Sigmoid colon (tissue), 7 donors: Measurements from ENCODE around the gene TMEM95. TPM values are rescaled to one million over a fixed set of nuclear protein-coding genes. Genes with fewer than 3 reads are reported as not detected.
A peak's percentile ranks its signal among the peaks of the same experiment; 100 is the strongest.

Experiments
- DNase-seq: peaks from one replicate; pipeline ENCODE4 v3.0.0-alpha.2; 2019
- H3K27ac ChIP-seq, 4 donors: fragments of 200-600 bp; sonication (generic); one replicate each; pipeline ENCODE4 v1.5.1; 2016 to 2019; ENCODE audit warnings: mild to moderate bottlenecking in 1 of 4
- H3K27me3 ChIP-seq, 3 donors: fragments of 200-600 bp; sonication (generic); one replicate each; pipeline ENCODE4 v1.5.1; 2019; ENCODE audit warnings: mild to moderate bottlenecking in 1 of 3
- H3K36me3 ChIP-seq, 4 donors: fragments of 200-600 bp; sonication (generic); one replicate each; pipeline ENCODE4 v1.5.1; 2016 to 2019
- H3K4me1 ChIP-seq, 4 donors: fragments of 200-600 bp; sonication (generic); one replicate each; pipeline ENCODE4 v1.5.1; 2017 to 2019
- H3K4me3 ChIP-seq, 4 donors: fragments of 200-600 bp; sonication (generic); one replicate each; pipeline ENCODE4 v1.5.1; 2017 to 2019; ENCODE audit warnings: mild to moderate bottlenecking in 2 of 4, moderate library complexity in 1 of 4
- H3K9me3 ChIP-seq, 4 donors: fragments of 200-600 bp in 3 of 4; sonication (generic) in 3 of 4; one replicate each; pipeline versions ENCODE4 v1.5.1 to v1.6.1; 2013 to 2019
- CTCF ChIP-seq, 4 experiments: fragments of 450-650 bp in 3 of 4; fragments of 200-600 bp in 1 of 4; IDR thresholded peaks; one replicate each; pipeline ENCODE4 v1.5.1; 2016 to 2019; ENCODE audit warnings: antibody characterized with exemption in 4 of 4, mild to moderate bottlenecking in 3 of 4, moderate library complexity in 2 of 4
- EP300 ChIP-seq, 4 donors: sonication (generic); formaldehyde crosslinking; IDR thresholded peaks; one replicate each; pipeline ENCODE4 v1.6.1; 2017; ENCODE audit warnings: antibody characterized with exemption in 4 of 4
- POLR2A ChIP-seq, 2 donors: fragments of 450-650 bp; IDR thresholded peaks; one replicate each; pipeline ENCODE4 v1.6.1; 2016; ENCODE audit warnings: antibody characterized with exemption in 2 of 2, mild to moderate bottlenecking in 2 of 2, moderate library complexity in 2 of 2
- POLR2AphosphoS5 ChIP-seq, 4 donors: sonication (generic); formaldehyde crosslinking; IDR thresholded peaks; one replicate each; pipeline ENCODE4 v1.6.1; 2017; ENCODE audit warnings: antibody characterized with exemption in 4 of 4
- WGBS, 2 donors: extraction: QIAGEN DNeasy Blood & Tissue Kit; methylation state at CpG; one replicate each; pipeline ENCODE4 v1.1.7; 2013; 5-methylcytosine and 5-hydroxymethylcytosine counted together
- intact Hi-C: fragments of 100-400 bp; cut with DNase I; formaldehyde crosslinking; loops from one replicate; pipeline ENCODE4 v1.15.1; 2023
- polyA plus RNA-seq, 3 donors: library from polyadenylated mRNA; stranded (reverse); fragments of 200-250 nt; gene quantifications; one replicate each; pipeline ENCODE4 v1.2.3, GENCODE V29; 2013
- total RNA-seq, 4 donors: library from RNA; depleted of rRNA; stranded (reverse); fragments of >200 nt; gene quantifications; one replicate each; pipeline ENCODE4 v1.1.0, GENCODE V29; 2016
- donor health status: healthy with polysubstance abuse.
- donor health status: Bipolar disorder and iron deficiency.
- donor health status: healthy.

Gene TMEM95
- total and polyA plus RNA-seq, 7 donors, result not detected

GRCh38 chr17:7328009-7328408, 26.9 kb upstream of the TMEM95 start:
- Histone ChIP-seq H3K4me1 (peaks cover 0 to 28% (median 20%) of the 10 kb centered on the region in 4 donors), H3K27me3 (no peaks in the 10 kb centered on the region), H3K4me3 (no peak overlapping the region), H3K36me3 (peaks cover 6 to 38% (median 18%) of the 10 kb centered on the region in 4 donors), H3K9me3 (no peaks in the 10 kb centered on the region), H3K27ac (peak overlapping the region in 3 of 4 donors; percentile 88 to 94 (median 93))
- DNase-seq, result no peak
- intact Hi-C loops, result loop anchor here (2.0 kb wide), 1 partner anchor 233 kb away; the partner anchor contains the start of gene SENP3
- TF ChIP-seq POLR2AphosphoS5 (IDR thresholded peaks at IDR 0.05) (no peak), CTCF (IDR thresholded peaks at IDR 0.05) (no peak), EP300 (IDR thresholded peaks at IDR 0.05) (no peak), POLR2A (IDR thresholded peaks at IDR 0.05) (no peak)
- WGBS, 2 donors, result 67 to 75% methylated on average over 1 of the region's 1 CpG

GRCh38 chr17:7328840-7329373, 26.0 kb upstream of the TMEM95 start, which contains the start of gene NEURL4:
Gene NEURL4, minus strand, starts transcription at chr17:7329335. Its CDS starts 23 bp downstream, at chr17:7329312.
- Histone ChIP-seq H3K9me3 (no peaks in the 10 kb centered on the region), H3K36me3 (peaks cover 0 to 29% (median 9%) of the 10 kb centered on the region in 4 donors), H3K27ac (peak within 1 kb of the TSS; percentile 88 to 94 (median 94)), H3K4me1 (peaks cover 0 to 31% (median 20%) of the 10 kb centered on the region in 4 donors), H3K4me3 (peak within 1 kb of the TSS; percentile 69 to 93 (median 83)), H3K27me3 (no peaks in the 10 kb centered on the region)
- 0 to 1% methylated on average over 50 of the region's 50 CpGs for WGBS, 2 donors
- TF ChIP-seq EP300 (IDR thresholded peaks at IDR 0.05) (no peak), POLR2AphosphoS5 (IDR thresholded peaks at IDR 0.05) (peak in 1 of 4 donors; percentile 3)
- intact Hi-C loops, result loop anchor here (1.0 to 2.0 kb wide), 4 partner anchors 14 to 232 kb away; partner anchors contain the start of genes EIF5A, GPS2 and SENP3
- no peak for DNase-seq

DNA sequence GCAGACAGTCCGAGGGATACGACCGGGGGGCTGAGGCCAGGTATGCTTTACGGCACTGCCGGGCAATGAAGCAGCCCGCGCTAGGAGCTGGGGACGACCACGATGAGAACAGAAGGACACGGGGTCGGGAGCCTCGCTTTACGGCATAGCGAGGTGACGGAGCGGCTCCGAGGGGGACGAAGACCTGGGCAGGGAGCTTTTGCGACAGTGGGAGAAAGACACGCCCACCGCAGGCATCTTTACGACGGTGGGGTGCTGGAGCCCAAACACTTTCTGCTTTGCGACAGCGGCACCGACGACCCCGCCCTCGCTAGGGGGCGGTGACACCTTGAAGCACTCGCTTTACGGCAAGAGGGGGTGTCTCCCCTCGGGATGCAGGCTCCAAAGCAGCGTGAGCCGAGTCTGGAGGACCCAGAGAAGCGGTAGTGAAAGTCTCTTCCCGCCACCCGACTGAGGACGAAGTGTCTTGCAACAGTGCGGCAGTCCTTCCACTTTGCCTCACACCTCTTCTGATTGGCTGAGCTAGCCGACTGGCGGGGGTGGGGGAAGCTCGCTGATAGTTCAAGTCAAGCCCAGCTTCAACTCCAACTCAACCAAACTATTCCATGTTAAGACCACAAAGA, 25.5 kb upstream of the TMEM95 start:
- Histone ChIP-seq H3K36me3 (peaks cover 0 to 24% (median 7%) of the 10 kb centered on the region in 4 donors), H3K4me3 (peak overlapping the region; percentile 69 to 93 (median 83)), H3K9me3 (no peaks in the 10 kb centered on the region), H3K4me1 (peaks cover 0 to 31% (median 20%) of the 10 kb centered on the region in 4 donors), H3K27me3 (no peaks in the 10 kb centered on the region), H3K27ac (peak overlapping the region; percentile 88 to 94 (median 94))
- peak; percentile 100 for DNase-seq
- 0% methylated on average over 43 of the region's 43 CpGs for WGBS, 2 donors
- intact Hi-C loops, result loop anchor here (1.0 to 2.0 kb wide), 4 partner anchors 14 to 231 kb away; partner anchors contain the start of genes EIF5A, GPS2 and SENP3
- TF ChIP-seq CTCF (IDR thresholded peaks at IDR 0.05) (no peak), POLR2AphosphoS5 (IDR thresholded peaks at IDR 0.05) (peak; percentile 95 to 98 (median 98)), EP300 (IDR thresholded peaks at IDR 0.05) (peak in 1 of 4 donors; percentile 41), POLR2A (IDR thresholded peaks at IDR 0.05) (peak; percentile 88 to 93)

- Histone ChIP-seq H3K9me3 (no peaks in the 10 kb centered on the region), H3K4me3 (peak overlapping the region; percentile 69 to 93 (median 83)), H3K27me3 (no peaks in the 10 kb centered on the region), H3K4me1 (peaks cover 0 to 31% (median 20%) of the 10 kb centered on the region in 4 donors), H3K27ac (peak overlapping the region; percentile 88 to 94 (median 94)), H3K36me3 (peaks cover 0 to 17% (median 2%) of the 10 kb centered on the region in 4 donors)
- peak; percentile 93 for DNase-seq
- TF ChIP-seq CTCF (IDR thresholded peaks at IDR 0.05) (no peak), POLR2AphosphoS5 (IDR thresholded peaks at IDR 0.05) (no peak), EP300 (IDR thresholded peaks at IDR 0.05) (no peak), POLR2A (IDR thresholded peaks at IDR 0.05) (no peak)
- intact Hi-C loops, result loop anchor here (1.0 to 2.0 kb wide), 4 partner anchors 15 to 231 kb away; partner anchors contain the start of genes EIF5A, GPS2 and SENP3
- 1% methylated on average over 34 of the region's 34 CpGs for WGBS, 2 donors
Observed at GRCh38 chr17:7329997-7330637, 24.8 kb upstream of the TMEM95 start.
